Fibroblast of lung (primary cell): ENCODE results near the gene STEAP1. TPM values are rescaled to one million over a fixed set of nuclear protein-coding genes. Genes with fewer than 3 reads are reported as not detected.

ENCODE experiments used
- DNase-seq, 2 donors: peaks; one replicate each; pipeline versions ENCODE4 v3.0.0 to v3.0.0-alpha.2; 2010; ENCODE audit warnings: low read depth in 2 of 2
- H2AFZ ChIP-seq: 2 replicates; pipeline ENCODE4 v1.5.1; 2012; ENCODE audit warnings: low read length, control low read depth, inconsistent platforms
- H3K27ac ChIP-seq: 2 replicates; pipeline ENCODE4 v1.5.1; 2011; ENCODE audit warnings: low read length, control low read depth; ENCODE audit not compliant: insufficient read depth
- H3K27me3 ChIP-seq: 2 replicates; pipeline ENCODE4 v1.5.1; 2011; ENCODE audit warnings: mild to moderate bottlenecking, low read length; ENCODE audit not compliant: control insufficient read depth, insufficient read depth
- H3K36me3 ChIP-seq: 2 replicates; pipeline ENCODE4 v1.5.1; 2011; ENCODE audit warnings: low read length; ENCODE audit not compliant: control insufficient read depth, insufficient read depth
- H3K4me1 ChIP-seq: 2 replicates; pipeline ENCODE4 v1.5.1; 2011; ENCODE audit warnings: low read length; ENCODE audit not compliant: control insufficient read depth, insufficient read depth; ENCODE audit errors: extremely low read depth
- H3K4me2 ChIP-seq: 2 replicates; pipeline ENCODE4 v1.5.1; 2011; ENCODE audit warnings: low read length, control low read depth; ENCODE audit not compliant: insufficient read depth; ENCODE audit errors: extremely low read depth
- H3K4me3 ChIP-seq, 4 experiments: fragments of 200-600 bp in 1 of 4; sonication (generic) in 1 of 4; replicated peaks in 1 of 4; 2 replicates each; pipeline ENCODE4 v1.5.1; 2011 to 2016; ENCODE audit warnings: low read length in 4 of 4, low read depth in 3 of 4, mild to moderate bottlenecking in 3 of 4, control low read depth in 2 of 4, inconsistent platforms in 1 of 4, mixed read lengths in 1 of 4; ENCODE audit not compliant: insufficient read depth in 1 of 4; ENCODE audit errors: control extremely low read depth in 1 of 4
- H3K79me2 ChIP-seq: 2 replicates; pipeline ENCODE4 v1.5.1; 2012; ENCODE audit warnings: mild to moderate bottlenecking, low read length, inconsistent platforms; ENCODE audit not compliant: control insufficient read depth, insufficient read depth
- H3K9ac ChIP-seq: 2 replicates; pipeline ENCODE4 v1.5.1; 2011; ENCODE audit warnings: mild to moderate bottlenecking, low read length, control low read depth; ENCODE audit not compliant: insufficient read depth
- H3K9me3 ChIP-seq: 2 replicates; pipeline ENCODE4 v1.5.1; 2012; ENCODE audit warnings: low read depth, low read length; ENCODE audit not compliant: control insufficient read depth, insufficient read depth
- H4K20me1 ChIP-seq: 2 replicates; pipeline ENCODE4 v1.5.1; 2011; ENCODE audit warnings: low read length; ENCODE audit not compliant: control insufficient read depth, insufficient read depth; ENCODE audit errors: extremely low read depth
- EZH2 ChIP-seq: IDR thresholded peaks from 2 replicates; pipeline ENCODE4 v1.5.1; 2012; ENCODE audit warnings: low read length, control low read depth, mild to moderate bottlenecking; ENCODE audit errors: missing control alignments
- polyA plus RNA-seq, 2 donors: library from polyadenylated mRNA; depleted of rRNA in 1 of 2; stranded (reverse) in 1 of 2; unstranded in 1 of 2; fragments of >200 nt; gene quantifications; 2 replicates each; pipeline ENCODE4 v1.2.1, GENCODE V29; 2011 to 2012; ENCODE audit warnings: missing spikeins in 1 of 2
- total RNA-seq: library from RNA; depleted of rRNA; stranded (reverse); fragments of >200 nt; gene quantifications from 2 replicates; pipeline ENCODE4 v1.2.1, GENCODE V29; 2014
- TF ChIP-seq, protein P1 (sequence below), 2 donors: IDR thresholded peaks in 1 of 2; conservative IDR thresholded peaks in 1 of 2; 1 replicate in 1 of 2; 2 replicates in 1 of 2; pipeline ENCODE4 v1.5.1; 2011 to 2012; ENCODE audit warnings: low read length in 2 of 2, control low read depth in 1 of 2, inconsistent platforms in 1 of 2, low read depth in 1 of 2, mild to moderate bottlenecking in 1 of 2

Gene STEAP1
- total and polyA plus RNA-seq, 2 donors (not counting 1 experiment from before 2014, with no cell fraction given) = 26.1 to 60.9 TPM

GRCh38 chr7:90165724-90166123, 11.5 kb downstream of the STEAP1 start:
- no peaks in the 10 kb centered on the region for H4K20me1 ChIP-seq
- H3K4me2 ChIP-seq = no peak overlapping the region
- no peaks in the 10 kb centered on the region for H3K27me3 ChIP-seq
- no peaks in the 10 kb centered on the region for H3K36me3 ChIP-seq
- H3K79me2 ChIP-seq = no peaks in the 10 kb centered on the region
- H3K9ac ChIP-seq = no peak overlapping the region
- H2AFZ ChIP-seq = no peak overlapping the region
- H3K4me3 ChIP-seq = no peak overlapping the region
- DNase-seq = no peak
- no peaks in the 10 kb centered on the region for H3K4me1 ChIP-seq
- H3K9me3 ChIP-seq = no peaks in the 10 kb centered on the region
- no peak overlapping the region for H3K27ac ChIP-seq
- TF ChIP-seq, protein P1, sequence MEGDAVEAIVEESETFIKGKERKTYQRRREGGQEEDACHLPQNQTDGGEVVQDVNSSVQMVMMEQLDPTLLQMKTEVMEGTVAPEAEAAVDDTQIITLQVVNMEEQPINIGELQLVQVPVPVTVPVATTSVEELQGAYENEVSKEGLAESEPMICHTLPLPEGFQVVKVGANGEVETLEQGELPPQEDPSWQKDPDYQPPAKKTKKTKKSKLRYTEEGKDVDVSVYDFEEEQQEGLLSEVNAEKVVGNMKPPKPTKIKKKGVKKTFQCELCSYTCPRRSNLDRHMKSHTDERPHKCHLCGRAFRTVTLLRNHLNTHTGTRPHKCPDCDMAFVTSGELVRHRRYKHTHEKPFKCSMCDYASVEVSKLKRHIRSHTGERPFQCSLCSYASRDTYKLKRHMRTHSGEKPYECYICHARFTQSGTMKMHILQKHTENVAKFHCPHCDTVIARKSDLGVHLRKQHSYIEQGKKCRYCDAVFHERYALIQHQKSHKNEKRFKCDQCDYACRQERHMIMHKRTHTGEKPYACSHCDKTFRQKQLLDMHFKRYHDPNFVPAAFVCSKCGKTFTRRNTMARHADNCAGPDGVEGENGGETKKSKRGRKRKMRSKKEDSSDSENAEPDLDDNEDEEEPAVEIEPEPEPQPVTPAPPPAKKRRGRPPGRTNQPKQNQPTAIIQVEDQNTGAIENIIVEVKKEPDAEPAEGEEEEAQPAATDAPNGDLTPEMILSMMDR (conservative IDR thresholded peaks at IDR 0.05 in 1 of 2, IDR thresholded peaks at IDR 0.05 in 1 of 2; ENCODE audit: low read depth in 1 of 2, low read length in 2 of 2) = no peak
- TF ChIP-seq EZH2 = no peak

GRCh38 chr7:90166153-90166552, 11.9 kb downstream of the STEAP1 start:
- Histone ChIP-seq H3K9me3 (no peaks in the 10 kb centered on the region), H3K4me3 (no peak overlapping the region), H3K4me2 (no peak overlapping the region), H3K4me1 (no peaks in the 10 kb centered on the region), H3K27me3 (no peaks in the 10 kb centered on the region), H3K27ac (no peak overlapping the region), H3K36me3 (no peaks in the 10 kb centered on the region), H2AFZ (no peak overlapping the region), H3K79me2 (no peaks in the 10 kb centered on the region), H3K9ac (no peak overlapping the region), H4K20me1 (no peaks in the 10 kb centered on the region)
- TF ChIP-seq, protein P1 (conservative IDR thresholded peaks at IDR 0.05 in 1 of 2, IDR thresholded peaks at IDR 0.05 in 1 of 2; ENCODE audit: low read depth in 1 of 2, low read length in 2 of 2) = no peak
- TF ChIP-seq EZH2 = no peak
- no peak for DNase-seq

DNA sequence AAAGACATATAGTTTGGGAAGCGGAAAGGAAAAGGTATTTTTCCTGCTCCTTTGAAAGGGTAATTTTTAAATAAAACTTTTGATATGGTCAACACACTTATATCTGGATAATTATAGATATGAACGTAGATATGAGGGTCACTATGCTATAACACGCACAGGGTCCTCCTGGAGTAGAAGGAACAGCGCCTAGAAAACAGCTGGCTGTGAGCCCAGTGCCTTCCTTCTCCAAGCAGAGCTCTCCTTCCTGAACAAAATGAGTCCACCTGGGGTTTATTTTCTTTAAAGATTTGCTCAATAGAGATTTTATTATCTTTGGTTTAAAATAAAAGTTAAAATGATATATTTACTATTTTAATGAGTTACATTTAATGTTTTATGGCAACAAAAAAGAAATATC, 13.1 kb downstream of the STEAP1 start:
- Histone ChIP-seq H3K4me2 (no peak overlapping the region), H3K4me3 (no peak overlapping the region), H3K36me3 (no peaks in the 10 kb centered on the region), H3K9me3 (no peaks in the 10 kb centered on the region), H3K27ac (no peak overlapping the region), H3K4me1 (no peaks in the 10 kb centered on the region), H2AFZ (no peak overlapping the region), H3K9ac (no peak overlapping the region), H3K27me3 (no peaks in the 10 kb centered on the region), H3K79me2 (no peaks in the 10 kb centered on the region), H4K20me1 (no peaks in the 10 kb centered on the region)
- DNase-seq = no peak
- no peak for TF ChIP-seq EZH2
- TF ChIP-seq, protein P1 (conservative IDR thresholded peaks at IDR 0.05 in 1 of 2, IDR thresholded peaks at IDR 0.05 in 1 of 2; ENCODE audit: low read depth in 1 of 2, low read length in 2 of 2) = no peak
